ENCODE data around the gene C1QA.

DNA sequence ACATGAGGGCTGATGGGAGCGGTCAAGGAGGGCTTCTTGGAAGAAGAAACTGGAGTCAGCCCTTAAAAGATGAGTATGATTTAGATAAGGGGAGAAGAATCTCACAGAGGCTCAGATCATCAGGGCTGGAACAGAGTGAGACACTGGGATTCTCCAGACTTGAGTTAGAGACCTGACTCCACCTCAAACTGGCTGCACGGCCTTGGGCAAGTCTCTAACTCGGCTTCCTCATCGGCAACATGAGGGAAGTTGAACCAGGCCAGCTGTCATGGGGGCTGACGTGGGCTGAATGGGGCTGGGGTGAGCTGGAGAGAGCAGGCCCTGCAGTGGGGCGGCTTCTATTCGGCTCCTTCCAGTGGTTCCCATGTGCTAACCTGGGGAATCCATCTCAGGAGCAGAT, 9.5 kb downstream of the C1QA start:
- TF ChIP-seq, protein P1, sequence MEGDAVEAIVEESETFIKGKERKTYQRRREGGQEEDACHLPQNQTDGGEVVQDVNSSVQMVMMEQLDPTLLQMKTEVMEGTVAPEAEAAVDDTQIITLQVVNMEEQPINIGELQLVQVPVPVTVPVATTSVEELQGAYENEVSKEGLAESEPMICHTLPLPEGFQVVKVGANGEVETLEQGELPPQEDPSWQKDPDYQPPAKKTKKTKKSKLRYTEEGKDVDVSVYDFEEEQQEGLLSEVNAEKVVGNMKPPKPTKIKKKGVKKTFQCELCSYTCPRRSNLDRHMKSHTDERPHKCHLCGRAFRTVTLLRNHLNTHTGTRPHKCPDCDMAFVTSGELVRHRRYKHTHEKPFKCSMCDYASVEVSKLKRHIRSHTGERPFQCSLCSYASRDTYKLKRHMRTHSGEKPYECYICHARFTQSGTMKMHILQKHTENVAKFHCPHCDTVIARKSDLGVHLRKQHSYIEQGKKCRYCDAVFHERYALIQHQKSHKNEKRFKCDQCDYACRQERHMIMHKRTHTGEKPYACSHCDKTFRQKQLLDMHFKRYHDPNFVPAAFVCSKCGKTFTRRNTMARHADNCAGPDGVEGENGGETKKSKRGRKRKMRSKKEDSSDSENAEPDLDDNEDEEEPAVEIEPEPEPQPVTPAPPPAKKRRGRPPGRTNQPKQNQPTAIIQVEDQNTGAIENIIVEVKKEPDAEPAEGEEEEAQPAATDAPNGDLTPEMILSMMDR (IDR thresholded peaks at IDR 0.05), result no peak
- TF ChIP-seq POLR2AphosphoS5 (IDR thresholded peaks at IDR 0.05; ENCODE audit: low read depth, low read length) (no peak), RAD21 (IDR thresholded peaks at IDR 0.05; ENCODE audit: low read length) (no peak), YY1 (IDR thresholded peaks at IDR 0.05; ENCODE audit: low read depth) (no peak), MXI1 (IDR thresholded peaks at IDR 0.05; ENCODE audit: low read depth, low read length) (no peak), CHD2 (IDR thresholded peaks at IDR 0.05; ENCODE audit: low read length, partially characterized antibody) (no peak), NFIC (IDR thresholded peaks at IDR 0.05; ENCODE audit: borderline replicate concordance) (no peak), TCF12 (IDR thresholded peaks at IDR 0.05) (no peak), EP300 (IDR thresholded peaks at IDR 0.05; ENCODE audit: borderline replicate concordance in 1 of 2, low read depth in 1 of 2, low read length in 1 of 2) (no peak), FOXJ3 (CRISPR knock-in tag; IDR thresholded peaks at IDR 0.05) (no peak)
- TF ChIP-seq, protein P2, sequence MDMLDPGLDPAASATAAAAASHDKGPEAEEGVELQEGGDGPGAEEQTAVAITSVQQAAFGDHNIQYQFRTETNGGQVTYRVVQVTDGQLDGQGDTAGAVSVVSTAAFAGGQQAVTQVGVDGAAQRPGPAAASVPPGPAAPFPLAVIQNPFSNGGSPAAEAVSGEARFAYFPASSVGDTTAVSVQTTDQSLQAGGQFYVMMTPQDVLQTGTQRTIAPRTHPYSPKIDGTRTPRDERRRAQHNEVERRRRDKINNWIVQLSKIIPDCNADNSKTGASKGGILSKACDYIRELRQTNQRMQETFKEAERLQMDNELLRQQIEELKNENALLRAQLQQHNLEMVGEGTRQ (IDR thresholded peaks at IDR 0.05; ENCODE audit: borderline replicate concordance, low read depth, low read length), result no peak
